Upper lobe of left lung (tissue), 4 donors: ENCODE results near the gene TUFM.
"Not testable (repeated sequence)": the region's sequence is repeated elsewhere in the genome, so short reads cannot be mapped to it uniquely, and the experiment has no call there.

Experiments used
- EP300 ChIP-seq, 4 donors: sonication (generic); formaldehyde crosslinking; IDR thresholded peaks; one replicate each; pipeline ENCODE4 v1.5.1; 2017; ENCODE audit warnings: antibody characterized with exemption in 4 of 4, control low read depth in 2 of 4
- POLR2AphosphoS5 ChIP-seq, 2 donors: sonication (generic); formaldehyde crosslinking; IDR thresholded peaks; one replicate each; pipeline ENCODE4 v1.5.1; 2017; ENCODE audit warnings: antibody characterized with exemption in 2 of 2
- TF ChIP-seq, protein P1 (sequence below), 6 experiments: fragments of 450-650 bp in 4 of 6; fragments of 200-600 bp in 2 of 6; sonication (generic) in 2 of 6; IDR thresholded peaks; one replicate each; pipeline ENCODE4 v1.5.1; 2016 to 2019; ENCODE audit warnings: antibody characterized with exemption in 6 of 6

- TF ChIP-seq, protein P1, sequence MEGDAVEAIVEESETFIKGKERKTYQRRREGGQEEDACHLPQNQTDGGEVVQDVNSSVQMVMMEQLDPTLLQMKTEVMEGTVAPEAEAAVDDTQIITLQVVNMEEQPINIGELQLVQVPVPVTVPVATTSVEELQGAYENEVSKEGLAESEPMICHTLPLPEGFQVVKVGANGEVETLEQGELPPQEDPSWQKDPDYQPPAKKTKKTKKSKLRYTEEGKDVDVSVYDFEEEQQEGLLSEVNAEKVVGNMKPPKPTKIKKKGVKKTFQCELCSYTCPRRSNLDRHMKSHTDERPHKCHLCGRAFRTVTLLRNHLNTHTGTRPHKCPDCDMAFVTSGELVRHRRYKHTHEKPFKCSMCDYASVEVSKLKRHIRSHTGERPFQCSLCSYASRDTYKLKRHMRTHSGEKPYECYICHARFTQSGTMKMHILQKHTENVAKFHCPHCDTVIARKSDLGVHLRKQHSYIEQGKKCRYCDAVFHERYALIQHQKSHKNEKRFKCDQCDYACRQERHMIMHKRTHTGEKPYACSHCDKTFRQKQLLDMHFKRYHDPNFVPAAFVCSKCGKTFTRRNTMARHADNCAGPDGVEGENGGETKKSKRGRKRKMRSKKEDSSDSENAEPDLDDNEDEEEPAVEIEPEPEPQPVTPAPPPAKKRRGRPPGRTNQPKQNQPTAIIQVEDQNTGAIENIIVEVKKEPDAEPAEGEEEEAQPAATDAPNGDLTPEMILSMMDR (IDR thresholded peaks at IDR 0.05): not testable (repeated sequence)
- TF ChIP-seq EP300, POLR2AphosphoS5 (IDR thresholded peaks at IDR 0.05): not testable (repeated sequence)
Observed at GRCh38 chr16:28807445-28808120, 38.6 kb downstream of the TUFM start.
